ENCODE measurements around the gene OR2A25. TPM values are rescaled to one million over a fixed set of nuclear protein-coding genes. Genes with fewer than 3 reads are reported as not detected.
A peak's percentile ranks its signal among the peaks of the same experiment; 100 is the strongest.

Gene OR2A25
- total RNA-seq, 1 experiment from 2014 or later: not detected

DNA sequence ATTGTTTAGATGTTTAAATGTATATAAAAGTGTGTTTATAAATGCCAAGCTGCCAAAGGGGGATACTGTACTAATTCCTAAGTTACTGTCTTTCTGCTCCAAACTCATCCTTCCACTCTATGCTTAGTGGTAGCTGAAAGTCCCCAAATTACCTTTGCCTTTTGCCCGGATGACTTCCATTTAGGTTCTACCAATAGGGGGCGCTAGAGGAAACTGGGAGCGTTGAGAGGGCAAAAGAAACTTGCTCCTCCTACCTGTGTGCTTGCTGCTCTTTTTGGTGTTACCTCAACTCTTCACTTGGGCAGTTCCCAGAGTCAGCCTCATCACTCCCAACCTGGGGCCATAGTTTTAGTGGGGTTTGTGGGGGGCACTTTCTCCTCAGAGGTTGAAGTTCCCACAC lies 5.9 kb upstream of the OR2A25 start (continued):
- TF ChIP-seq, protein P1, sequence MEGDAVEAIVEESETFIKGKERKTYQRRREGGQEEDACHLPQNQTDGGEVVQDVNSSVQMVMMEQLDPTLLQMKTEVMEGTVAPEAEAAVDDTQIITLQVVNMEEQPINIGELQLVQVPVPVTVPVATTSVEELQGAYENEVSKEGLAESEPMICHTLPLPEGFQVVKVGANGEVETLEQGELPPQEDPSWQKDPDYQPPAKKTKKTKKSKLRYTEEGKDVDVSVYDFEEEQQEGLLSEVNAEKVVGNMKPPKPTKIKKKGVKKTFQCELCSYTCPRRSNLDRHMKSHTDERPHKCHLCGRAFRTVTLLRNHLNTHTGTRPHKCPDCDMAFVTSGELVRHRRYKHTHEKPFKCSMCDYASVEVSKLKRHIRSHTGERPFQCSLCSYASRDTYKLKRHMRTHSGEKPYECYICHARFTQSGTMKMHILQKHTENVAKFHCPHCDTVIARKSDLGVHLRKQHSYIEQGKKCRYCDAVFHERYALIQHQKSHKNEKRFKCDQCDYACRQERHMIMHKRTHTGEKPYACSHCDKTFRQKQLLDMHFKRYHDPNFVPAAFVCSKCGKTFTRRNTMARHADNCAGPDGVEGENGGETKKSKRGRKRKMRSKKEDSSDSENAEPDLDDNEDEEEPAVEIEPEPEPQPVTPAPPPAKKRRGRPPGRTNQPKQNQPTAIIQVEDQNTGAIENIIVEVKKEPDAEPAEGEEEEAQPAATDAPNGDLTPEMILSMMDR (IDR thresholded peaks at IDR 0.05): peak; percentile 71
- TF ChIP-seq, protein P2, sequence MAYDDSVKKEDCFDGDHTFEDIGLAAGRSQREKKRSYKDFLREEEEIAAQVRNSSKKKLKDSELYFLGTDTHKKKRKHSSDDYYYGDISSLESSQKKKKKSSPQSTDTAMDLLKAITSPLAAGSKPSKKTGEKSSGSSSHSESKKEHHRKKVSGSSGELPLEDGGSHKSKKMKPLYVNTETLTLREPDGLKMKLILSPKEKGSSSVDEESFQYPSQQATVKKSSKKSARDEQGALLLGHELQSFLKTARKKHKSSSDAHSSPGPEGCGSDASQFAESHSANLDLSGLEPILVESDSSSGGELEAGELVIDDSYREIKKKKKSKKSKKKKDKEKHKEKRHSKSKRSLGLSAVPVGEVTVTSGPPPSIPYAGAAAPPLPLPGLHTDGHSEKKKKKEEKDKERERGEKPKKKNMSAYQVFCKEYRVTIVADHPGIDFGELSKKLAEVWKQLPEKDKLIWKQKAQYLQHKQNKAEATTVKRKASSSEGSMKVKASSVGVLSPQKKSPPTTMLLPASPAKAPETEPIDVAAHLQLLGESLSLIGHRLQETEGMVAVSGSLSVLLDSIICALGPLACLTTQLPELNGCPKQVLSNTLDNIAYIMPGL (CRISPR knock-in tag; IDR thresholded peaks at IDR 0.05): no peak
- TF ChIP-seq ZNF671 (CRISPR knock-in tag; IDR thresholded peaks at IDR 0.05) (0 out of 2 replicates have a peak, but pooled peaks have one; percentile 29), CREB1 (CRISPR knock-in tag; IDR thresholded peaks at IDR 0.05) (no peak)
- TF ChIP-seq, protein P3, sequence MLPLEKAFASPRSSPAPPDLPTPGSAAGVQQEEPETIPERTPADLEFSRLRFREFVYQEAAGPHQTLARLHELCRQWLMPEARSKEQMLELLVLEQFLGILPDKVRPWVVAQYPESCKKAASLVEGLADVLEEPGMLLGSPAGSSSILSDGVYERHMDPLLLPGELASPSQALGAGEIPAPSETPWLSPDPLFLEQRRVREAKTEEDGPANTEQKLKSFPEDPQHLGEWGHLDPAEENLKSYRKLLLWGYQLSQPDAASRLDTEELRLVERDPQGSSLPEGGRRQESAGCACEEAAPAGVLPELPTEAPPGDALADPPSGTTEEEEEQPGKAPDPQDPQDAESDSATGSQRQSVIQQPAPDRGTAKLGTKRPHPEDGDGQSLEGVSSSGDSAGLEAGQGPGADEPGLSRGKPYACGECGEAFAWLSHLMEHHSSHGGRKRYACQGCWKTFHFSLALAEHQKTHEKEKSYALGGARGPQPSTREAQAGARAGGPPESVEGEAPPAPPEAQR (CRISPR knock-in tag; IDR thresholded peaks at IDR 0.05): 0 out of 2 replicates have a peak, but pooled peaks have one; percentile 69

DNA sequence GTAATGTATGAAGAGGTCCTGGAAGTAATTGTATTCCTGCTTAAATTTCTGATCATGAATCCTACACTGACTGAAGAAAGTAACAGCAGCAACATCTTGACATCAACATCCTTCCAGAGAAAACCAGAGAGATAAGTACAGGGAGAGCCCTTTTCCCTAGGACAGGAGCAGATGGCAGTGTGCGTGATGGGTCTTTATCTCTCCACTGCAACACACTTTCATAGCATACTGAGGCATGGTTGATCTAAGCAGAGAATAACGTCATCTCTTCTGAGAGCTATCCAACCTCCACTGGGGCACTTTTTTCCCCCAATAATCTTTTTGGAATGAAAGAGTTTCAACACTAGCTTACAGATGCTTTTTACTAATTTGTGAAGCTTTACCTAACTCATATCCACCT lies 342 bp downstream of the OR2A25 start:
- Mint-ChIP-seq H3K4me1 (no peaks in the 10 kb centered on the region), H3K27ac (no peak overlapping the region), H3K36me3 (no peaks in the 10 kb centered on the region), H3K9me3 (peaks cover 12% of the 10 kb centered on the region), H3K27me3 (ENCODE audit: low read depth) (no peaks in the 10 kb centered on the region), H3K4me3 (no peak overlapping the region)
- TF ChIP-seq, protein P4, sequence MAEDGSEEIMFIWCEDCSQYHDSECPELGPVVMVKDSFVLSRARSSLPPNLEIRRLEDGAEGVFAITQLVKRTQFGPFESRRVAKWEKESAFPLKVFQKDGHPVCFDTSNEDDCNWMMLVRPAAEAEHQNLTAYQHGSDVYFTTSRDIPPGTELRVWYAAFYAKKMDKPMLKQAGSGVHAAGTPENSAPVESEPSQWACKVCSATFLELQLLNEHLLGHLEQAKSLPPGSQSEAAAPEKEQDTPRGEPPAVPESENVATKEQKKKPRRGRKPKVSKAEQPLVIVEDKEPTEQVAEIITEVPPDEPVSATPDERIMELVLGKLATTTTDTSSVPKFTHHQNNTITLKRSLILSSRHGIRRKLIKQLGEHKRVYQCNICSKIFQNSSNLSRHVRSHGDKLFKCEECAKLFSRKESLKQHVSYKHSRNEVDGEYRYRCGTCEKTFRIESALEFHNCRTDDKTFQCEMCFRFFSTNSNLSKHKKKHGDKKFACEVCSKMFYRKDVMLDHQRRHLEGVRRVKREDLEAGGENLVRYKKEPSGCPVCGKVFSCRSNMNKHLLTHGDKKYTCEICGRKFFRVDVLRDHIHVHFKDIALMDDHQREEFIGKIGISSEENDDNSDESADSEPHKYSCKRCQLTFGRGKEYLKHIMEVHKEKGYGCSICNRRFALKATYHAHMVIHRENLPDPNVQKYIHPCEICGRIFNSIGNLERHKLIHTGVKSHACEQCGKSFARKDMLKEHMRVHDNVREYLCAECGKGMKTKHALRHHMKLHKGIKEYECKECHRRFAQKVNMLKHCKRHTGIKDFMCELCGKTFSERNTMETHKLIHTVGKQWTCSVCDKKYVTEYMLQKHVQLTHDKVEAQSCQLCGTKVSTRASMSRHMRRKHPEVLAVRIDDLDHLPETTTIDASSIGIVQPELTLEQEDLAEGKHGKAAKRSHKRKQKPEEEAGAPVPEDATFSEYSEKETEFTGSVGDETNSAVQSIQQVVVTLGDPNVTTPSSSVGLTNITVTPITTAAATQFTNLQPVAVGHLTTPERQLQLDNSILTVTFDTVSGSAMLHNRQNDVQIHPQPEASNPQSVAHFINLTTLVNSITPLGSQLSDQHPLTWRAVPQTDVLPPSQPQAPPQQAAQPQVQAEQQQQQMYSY (CRISPR knock-in tag; IDR thresholded peaks at IDR 0.05): no peak
- no peak for TF ChIP-seq NR3C1 (CRISPR knock-in tag; conservative IDR thresholded peaks at IDR 0.05; ENCODE audit: low read depth)
- TF ChIP-seq, protein P5, sequence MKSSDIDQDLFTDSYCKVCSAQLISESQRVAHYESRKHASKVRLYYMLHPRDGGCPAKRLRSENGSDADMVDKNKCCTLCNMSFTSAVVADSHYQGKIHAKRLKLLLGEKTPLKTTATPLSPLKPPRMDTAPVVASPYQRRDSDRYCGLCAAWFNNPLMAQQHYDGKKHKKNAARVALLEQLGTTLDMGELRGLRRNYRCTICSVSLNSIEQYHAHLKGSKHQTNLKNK (CRISPR knock-in tag; IDR thresholded peaks at IDR 0.05): no peak
- CTCF ChIA-PET: no interaction called here
- no peak for DNase-seq (ENCODE audit: low spot score)
- ATAC-seq: no peak
- POLR2A ChIA-PET: no interaction called here

DNA sequence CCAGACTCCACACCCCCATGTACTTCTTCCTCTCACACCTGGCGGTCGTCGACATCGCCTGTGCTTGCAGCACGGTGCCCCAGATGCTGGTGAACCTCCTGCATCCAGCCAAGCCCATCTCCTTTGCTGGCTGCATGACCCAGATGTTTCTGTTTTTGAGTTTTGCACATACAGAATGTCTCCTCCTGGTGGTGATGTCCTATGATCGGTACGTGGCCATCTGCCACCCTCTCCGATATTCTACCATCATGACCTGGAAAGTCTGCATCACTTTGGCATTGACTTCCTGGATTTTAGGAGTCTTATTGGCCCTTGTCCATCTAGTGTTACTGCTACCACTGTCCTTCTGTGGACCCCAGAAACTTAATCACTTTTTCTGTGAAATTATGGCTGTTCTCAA lies 4.8 kb downstream of the OR2A25 start:
- Mint-ChIP-seq H3K36me3 (no peaks in the 10 kb centered on the region), H3K4me1 (no peaks in the 10 kb centered on the region), H3K4me3 (no peak overlapping the region), H3K27me3 (ENCODE audit: low read depth) (no peaks in the 10 kb centered on the region), H3K9me3 (peaks cover 11% of the 10 kb centered on the region), H3K27ac (no peak overlapping the region)
- ChIA-PET CTCF (no interaction called here), POLR2A (no interaction called here)
- TF ChIP-seq SMAD3 (CRISPR knock-in tag; IDR thresholded peaks at IDR 0.05; ENCODE audit: borderline replicate concordance): no peak
- TF ChIP-seq, protein P1 (IDR thresholded peaks at IDR 0.05): no peak
- TF ChIP-seq KAT7 (CRISPR knock-in tag; IDR thresholded peaks at IDR 0.05; ENCODE audit: borderline replicate concordance): no peak
- TF ChIP-seq, protein P4 (CRISPR knock-in tag; IDR thresholded peaks at IDR 0.05): no peak
- TF ChIP-seq RORB (CRISPR knock-in tag; IDR thresholded peaks at IDR 0.05): no peak
- TF ChIP-seq ELF4 (CRISPR knock-in tag; IDR thresholded peaks at IDR 0.05; ENCODE audit: low read depth): no peak
- TF ChIP-seq JAZF1 (CRISPR knock-in tag; IDR thresholded peaks at IDR 0.05): no peak
- TF ChIP-seq ZNF416 (CRISPR knock-in tag; IDR thresholded peaks at IDR 0.05): no peak
- ATAC-seq (no peak), DNase-seq (ENCODE audit: low spot score) (no peak)

Data from WTC11 (cell line).